Gastrocnemius medialis (tissue), 4 donors: Measurements from ENCODE around the gene ARAP2.

Experiments used
- POLR2A ChIP-seq, 2 donors: fragments of 450-650 bp; IDR thresholded peaks; one replicate each; pipeline ENCODE4 v1.6.1; 2017; ENCODE audit warnings: antibody characterized with exemption in 2 of 2, mild to moderate bottlenecking in 2 of 2, moderate library complexity in 2 of 2
- TF ChIP-seq, protein P1 (sequence below), 5 experiments: fragments of 450-650 bp in 3 of 5; fragments of 200-600 bp in 2 of 5; sonication (generic) in 2 of 5; IDR thresholded peaks in 4 of 5; conservative IDR thresholded peaks in 1 of 5; 1 replicate in 4 of 5; 2 replicates in 1 of 5; pipeline ENCODE4 v1.5.1; 2016 to 2019; ENCODE audit warnings: antibody characterized with exemption in 5 of 5, mild to moderate bottlenecking in 3 of 5, moderate library complexity in 3 of 5

GRCh38 chr4:36081185-36081584, 163.1 kb downstream of the ARAP2 start:
- TF ChIP-seq, protein P1, sequence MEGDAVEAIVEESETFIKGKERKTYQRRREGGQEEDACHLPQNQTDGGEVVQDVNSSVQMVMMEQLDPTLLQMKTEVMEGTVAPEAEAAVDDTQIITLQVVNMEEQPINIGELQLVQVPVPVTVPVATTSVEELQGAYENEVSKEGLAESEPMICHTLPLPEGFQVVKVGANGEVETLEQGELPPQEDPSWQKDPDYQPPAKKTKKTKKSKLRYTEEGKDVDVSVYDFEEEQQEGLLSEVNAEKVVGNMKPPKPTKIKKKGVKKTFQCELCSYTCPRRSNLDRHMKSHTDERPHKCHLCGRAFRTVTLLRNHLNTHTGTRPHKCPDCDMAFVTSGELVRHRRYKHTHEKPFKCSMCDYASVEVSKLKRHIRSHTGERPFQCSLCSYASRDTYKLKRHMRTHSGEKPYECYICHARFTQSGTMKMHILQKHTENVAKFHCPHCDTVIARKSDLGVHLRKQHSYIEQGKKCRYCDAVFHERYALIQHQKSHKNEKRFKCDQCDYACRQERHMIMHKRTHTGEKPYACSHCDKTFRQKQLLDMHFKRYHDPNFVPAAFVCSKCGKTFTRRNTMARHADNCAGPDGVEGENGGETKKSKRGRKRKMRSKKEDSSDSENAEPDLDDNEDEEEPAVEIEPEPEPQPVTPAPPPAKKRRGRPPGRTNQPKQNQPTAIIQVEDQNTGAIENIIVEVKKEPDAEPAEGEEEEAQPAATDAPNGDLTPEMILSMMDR (IDR thresholded peaks at IDR 0.05 in 4 of 5, conservative IDR thresholded peaks at IDR 0.05 in 1 of 5): no peak
- TF ChIP-seq POLR2A (IDR thresholded peaks at IDR 0.05): no peak
